ENCODE measurements around the gene OTOGL.

OTOGL gene

GRCh38 chr12:80205960-80206359 lies 106.6 kb downstream of the OTOGL start:
- H3K27me3 ChIP-seq (replicated peaks) = no peaks in the 10 kb centered on the region
- no peak overlapping the region for H3K27ac ChIP-seq
- no peak overlapping the region for H3K4me3 ChIP-seq (ENCODE audit: low read depth, low read length)
- in situ Hi-C loops (cut with HindIII; ENCODE audit: low pct_ligation_motif_present, low sequenced_read_pairs) = no loop called here
- no peaks in the 10 kb centered on the region for H3K36me3 ChIP-seq (replicated peaks)
- no peak for DNase-seq
- TF ChIP-seq, protein P1, sequence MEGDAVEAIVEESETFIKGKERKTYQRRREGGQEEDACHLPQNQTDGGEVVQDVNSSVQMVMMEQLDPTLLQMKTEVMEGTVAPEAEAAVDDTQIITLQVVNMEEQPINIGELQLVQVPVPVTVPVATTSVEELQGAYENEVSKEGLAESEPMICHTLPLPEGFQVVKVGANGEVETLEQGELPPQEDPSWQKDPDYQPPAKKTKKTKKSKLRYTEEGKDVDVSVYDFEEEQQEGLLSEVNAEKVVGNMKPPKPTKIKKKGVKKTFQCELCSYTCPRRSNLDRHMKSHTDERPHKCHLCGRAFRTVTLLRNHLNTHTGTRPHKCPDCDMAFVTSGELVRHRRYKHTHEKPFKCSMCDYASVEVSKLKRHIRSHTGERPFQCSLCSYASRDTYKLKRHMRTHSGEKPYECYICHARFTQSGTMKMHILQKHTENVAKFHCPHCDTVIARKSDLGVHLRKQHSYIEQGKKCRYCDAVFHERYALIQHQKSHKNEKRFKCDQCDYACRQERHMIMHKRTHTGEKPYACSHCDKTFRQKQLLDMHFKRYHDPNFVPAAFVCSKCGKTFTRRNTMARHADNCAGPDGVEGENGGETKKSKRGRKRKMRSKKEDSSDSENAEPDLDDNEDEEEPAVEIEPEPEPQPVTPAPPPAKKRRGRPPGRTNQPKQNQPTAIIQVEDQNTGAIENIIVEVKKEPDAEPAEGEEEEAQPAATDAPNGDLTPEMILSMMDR (IDR thresholded peaks at IDR 0.05; ENCODE audit: low read depth, low read length, missing control alignments) = no peak

GRCh38 chr12:80208071-80208470 lies 108.7 kb downstream of the OTOGL start:
- no peak for DNase-seq
- no peaks in the 10 kb centered on the region for H3K36me3 ChIP-seq (replicated peaks)
- TF ChIP-seq, protein P1 (IDR thresholded peaks at IDR 0.05; ENCODE audit: low read depth, low read length, missing control alignments) = no peak
- no peak overlapping the region for H3K4me3 ChIP-seq (ENCODE audit: low read depth, low read length)
- in situ Hi-C loops (cut with HindIII; ENCODE audit: low pct_ligation_motif_present, low sequenced_read_pairs) = no loop called here
- no peak overlapping the region for H3K27ac ChIP-seq
- no peaks in the 10 kb centered on the region for H3K27me3 ChIP-seq (replicated peaks)

GRCh38 chr12:80211671-80212070 lies 112.3 kb downstream of the OTOGL start:
- DNase-seq = no peak
- Histone ChIP-seq H3K27ac (no peak overlapping the region), H3K27me3 (replicated peaks) (no peaks in the 10 kb centered on the region), H3K36me3 (replicated peaks) (no peaks in the 10 kb centered on the region), H3K4me3 (ENCODE audit: low read depth, low read length) (no peak overlapping the region)
- TF ChIP-seq, protein P1 (IDR thresholded peaks at IDR 0.05; ENCODE audit: low read depth, low read length, missing control alignments) = no peak
- in situ Hi-C loops (cut with HindIII; ENCODE audit: low pct_ligation_motif_present, low sequenced_read_pairs) = no loop called here

GRCh38 chr12:80212938-80213645 lies 113.8 kb downstream of the OTOGL start:
- in situ Hi-C loops (cut with HindIII; ENCODE audit: low pct_ligation_motif_present, low sequenced_read_pairs) = no loop called here
- H3K4me3 ChIP-seq (ENCODE audit: low read depth, low read length) = no peak overlapping the region

DNA sequence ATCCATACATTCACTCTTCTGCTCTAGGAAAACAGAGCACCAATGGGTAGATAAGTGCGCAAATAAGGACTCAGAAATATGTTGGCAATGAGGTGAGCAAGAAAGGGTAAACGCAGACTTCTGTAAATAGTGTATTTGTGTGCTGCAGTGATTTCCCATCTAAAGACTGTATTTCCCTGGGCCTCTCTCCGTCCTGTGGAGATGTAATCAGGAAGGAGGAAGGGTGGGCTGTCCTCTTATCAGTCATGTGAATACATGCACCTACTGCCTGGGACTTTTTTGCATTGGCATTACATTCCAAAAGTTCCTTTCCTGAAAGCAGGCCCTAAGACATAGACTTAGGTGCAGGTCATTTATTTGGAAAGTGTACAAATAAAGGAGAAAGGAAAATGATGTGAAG lies 114.5 kb downstream of the OTOGL start:
- Histone ChIP-seq H3K27me3 (replicated peaks) (no peaks in the 10 kb centered on the region), H3K36me3 (replicated peaks) (no peaks in the 10 kb centered on the region), H3K27ac (no peak overlapping the region), H3K4me3 (ENCODE audit: low read depth, low read length) (no peak overlapping the region)
- TF ChIP-seq, protein P1 (IDR thresholded peaks at IDR 0.05; ENCODE audit: low read depth, low read length, missing control alignments) = no peak
- DNase-seq = no peak
- in situ Hi-C loops (cut with HindIII; ENCODE audit: low pct_ligation_motif_present, low sequenced_read_pairs) = no loop called here

More at GRCh38 chr12:80212938-80213645, 113.8 kb downstream of the OTOGL start:
- no peak for DNase-seq
- Histone ChIP-seq H3K27ac (no peak overlapping the region), H3K27me3 (replicated peaks) (no peaks in the 10 kb centered on the region), H3K36me3 (replicated peaks) (no peaks in the 10 kb centered on the region)
- TF ChIP-seq, protein P1 (IDR thresholded peaks at IDR 0.05; ENCODE audit: low read depth, low read length, missing control alignments) = no peak

Measured in brain microvascular endothelial cell (primary cell).